Activated T-cell treated with anti-CD3 and anti-CD28 coated beads, Interleukin-2, amount 50 U/mL, for 1 hour (primary cell): ENCODE results near the gene PHF1.
"Not testable (repeated sequence)": the region's sequence is repeated elsewhere in the genome, so short reads cannot be mapped to it uniquely, and the experiment has no call there.

Experiments used
- DNase-seq: peaks from one replicate; pipeline ENCODE4 v3.0.0-alpha.2; 2020

The PHF1 gene

GRCh38 chr6:33391922-33392594, 18.8 kb upstream of the PHF1 start:
- no peak for DNase-seq

- DNase-seq: no peak
Observed at GRCh38 chr6:33392595-33392948, 18.2 kb upstream of the PHF1 start.

- no peak for DNase-seq
Observed at GRCh38 chr6:33392979-33393378, 17.8 kb upstream of the PHF1 start.

DNA sequence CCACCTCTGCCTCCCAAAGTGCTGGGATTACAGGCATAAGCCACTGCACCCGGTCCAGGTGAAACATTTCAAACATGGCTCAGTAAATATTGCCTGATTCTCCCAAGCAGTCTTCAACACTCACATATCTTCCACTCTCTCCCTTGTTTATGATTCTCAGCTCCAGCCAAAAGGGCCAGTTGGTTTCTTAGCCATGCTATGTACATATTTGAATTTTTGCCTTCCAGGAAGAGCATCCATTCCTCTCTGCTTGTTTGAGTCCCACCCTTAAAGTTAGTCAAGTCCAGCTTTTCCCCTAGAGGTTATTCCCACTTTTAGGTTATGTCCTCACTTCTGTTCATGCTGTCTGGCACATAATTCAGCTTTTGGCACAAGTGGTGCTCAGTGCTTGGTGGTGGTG, 13.3 kb upstream of the PHF1 start:
- no peak for DNase-seq

DNA sequence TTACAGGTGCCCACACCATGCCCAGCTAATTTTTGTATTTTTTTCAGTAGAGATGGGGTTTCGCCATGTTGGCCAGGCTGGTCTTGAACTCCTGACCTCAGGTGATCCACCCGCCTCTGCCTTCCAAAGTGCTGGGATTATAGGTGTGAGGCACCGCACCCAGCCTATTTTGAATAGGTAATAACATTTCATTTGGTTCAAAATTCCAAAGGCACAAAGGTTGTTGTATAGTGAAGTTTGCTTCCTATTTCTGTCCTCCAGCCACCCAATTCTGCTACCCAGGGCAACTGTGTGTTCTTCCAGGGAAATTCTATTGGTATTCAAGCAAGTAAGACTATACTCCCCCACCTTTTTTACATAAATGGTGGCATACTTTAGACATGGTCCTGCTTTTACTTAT, 12.2 kb upstream of the PHF1 start:
- DNase-seq: not testable (repeated sequence)

- not testable (repeated sequence) for DNase-seq
Observed at GRCh38 chr6:33399881-33400280, 10.9 kb upstream of the PHF1 start.

- DNase-seq: no peak
Observed at GRCh38 chr6:33404884-33405283, 5.9 kb upstream of the PHF1 start.

- no peak for DNase-seq
Observed at GRCh38 chr6:33405386-33405940, 5.4 kb upstream of the PHF1 start.

DNA sequence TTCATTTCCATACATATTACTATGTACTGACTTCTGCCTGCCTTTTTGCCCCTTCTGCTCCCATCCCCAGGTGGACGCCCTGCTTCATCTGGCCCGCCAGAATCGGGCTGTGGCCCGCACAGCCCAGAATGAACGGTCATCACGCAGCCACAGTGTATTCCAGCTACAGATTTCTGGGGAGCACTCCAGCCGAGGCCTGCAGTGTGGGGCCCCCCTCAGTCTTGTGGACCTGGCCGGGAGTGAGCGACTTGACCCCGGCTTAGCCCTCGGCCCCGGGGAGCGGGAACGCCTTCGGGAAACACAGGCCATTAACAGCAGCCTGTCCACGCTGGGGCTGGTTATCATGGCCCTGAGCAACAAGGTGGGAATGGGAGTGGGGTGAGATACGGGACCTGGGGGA, 4.7 kb upstream of the PHF1 start:
- no peak for DNase-seq

GRCh38 chr6:33407132-33407718, 3.6 kb upstream of the PHF1 start:
- no peak for DNase-seq

DNA sequence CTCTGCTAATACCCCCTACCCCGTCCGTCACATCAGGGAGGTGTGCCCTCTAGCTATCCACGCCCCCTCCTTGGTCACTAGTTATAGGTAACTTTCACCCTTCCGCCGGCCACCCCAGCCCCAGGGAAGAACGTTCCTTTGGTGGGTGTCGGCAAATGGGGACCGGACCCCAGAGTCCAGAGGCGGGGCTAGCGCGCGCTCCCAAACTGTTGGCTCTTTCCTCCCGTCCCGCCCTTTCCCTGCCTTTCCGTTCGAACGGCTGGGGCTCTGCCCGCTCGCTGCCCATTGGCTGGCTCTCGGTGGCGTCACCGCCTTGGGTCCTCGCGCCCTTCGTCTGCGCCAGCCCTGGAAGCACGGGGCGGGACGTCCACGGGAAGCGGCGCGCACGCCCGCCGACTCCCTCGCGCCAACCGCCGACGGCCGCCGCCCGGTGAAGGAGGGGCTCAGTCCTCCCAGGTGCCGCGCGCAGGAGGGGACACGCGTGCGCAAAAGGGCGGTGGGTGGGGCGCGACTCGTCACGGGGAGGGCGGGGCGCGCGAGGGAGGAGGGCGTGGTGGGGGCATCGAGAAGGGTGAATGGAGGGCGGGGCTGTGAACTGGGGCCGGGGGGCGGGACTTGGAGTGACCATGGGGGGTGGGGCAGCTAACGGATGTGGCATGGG, 634 bp upstream of the PHF1 start:
- DNase-seq: peak; percentile 98

DNA sequence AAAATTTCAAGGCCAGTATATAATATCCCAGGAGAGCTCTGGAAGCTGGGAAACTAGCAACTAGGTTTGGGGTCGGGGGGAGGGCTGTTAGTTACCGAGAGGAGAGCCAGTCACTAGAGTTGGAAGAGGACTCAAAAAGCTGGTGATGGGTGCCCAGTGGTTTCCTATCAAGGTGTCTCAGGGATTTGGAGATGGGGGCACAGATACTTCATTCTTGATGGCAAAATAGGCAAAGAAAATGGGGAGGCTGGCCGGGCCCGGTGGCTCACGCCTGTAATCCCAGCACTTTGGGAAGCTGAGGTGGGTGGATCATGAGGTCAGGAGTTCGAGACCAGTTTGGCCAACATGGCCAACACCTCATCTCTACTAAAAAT, 805 bp downstream of the PHF1 start:
- DNase-seq: no peak

- DNase-seq: no peak
Observed at GRCh38 chr6:33412140-33413009, 1.6 kb downstream of the PHF1 start.

GRCh38 chr6:33413241-33414120, 2.7 kb downstream of the PHF1 start:
- no peak for DNase-seq

- DNase-seq: no peak
Observed at GRCh38 chr6:33414592-33415271, 3.9 kb downstream of the PHF1 start.

- no peak for DNase-seq
Observed at GRCh38 chr6:33415831-33416230, 5.0 kb downstream of the PHF1 start.

- DNase-seq: no peak
Observed at GRCh38 chr6:33416386-33417127, 5.7 kb downstream of the PHF1 start.

DNA sequence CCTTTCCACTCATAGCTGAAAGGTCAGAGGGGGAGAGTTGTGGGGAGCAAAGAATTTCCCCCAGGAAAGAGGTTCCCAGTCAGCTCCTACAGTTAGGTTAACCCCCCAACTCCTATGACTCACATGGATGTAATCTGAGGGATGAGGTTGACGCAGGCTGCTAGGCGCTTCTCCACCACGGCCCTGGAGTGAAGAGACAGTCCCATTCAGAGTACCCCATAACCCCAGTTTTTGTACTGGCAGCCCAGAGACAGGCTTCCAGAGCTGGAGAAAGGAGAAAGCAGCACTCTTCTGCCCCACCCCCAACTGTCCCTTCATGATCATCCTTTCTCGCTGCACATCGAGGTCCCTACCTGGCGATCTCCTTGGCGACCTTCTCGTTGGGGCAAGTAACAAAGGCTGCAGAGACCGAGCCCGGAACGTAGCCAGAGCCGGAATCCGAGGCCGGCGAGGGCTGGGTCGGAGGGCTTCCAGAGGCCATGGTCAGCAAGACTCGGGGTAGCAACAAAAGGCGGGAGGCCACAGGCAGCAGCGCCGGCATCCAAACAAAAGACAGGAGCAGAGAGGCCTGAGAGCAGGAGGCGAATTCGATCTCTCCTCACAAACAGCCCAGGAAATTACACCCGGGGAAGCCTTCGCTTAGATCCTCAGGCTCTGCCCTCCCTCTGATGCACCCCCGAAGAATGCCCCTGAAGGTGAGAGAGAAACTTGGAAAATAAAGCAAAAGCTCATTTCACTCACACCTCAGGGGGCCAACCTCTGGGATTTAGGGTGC, 6.5 kb downstream of the PHF1 start:
- no peak for DNase-seq

DNA sequence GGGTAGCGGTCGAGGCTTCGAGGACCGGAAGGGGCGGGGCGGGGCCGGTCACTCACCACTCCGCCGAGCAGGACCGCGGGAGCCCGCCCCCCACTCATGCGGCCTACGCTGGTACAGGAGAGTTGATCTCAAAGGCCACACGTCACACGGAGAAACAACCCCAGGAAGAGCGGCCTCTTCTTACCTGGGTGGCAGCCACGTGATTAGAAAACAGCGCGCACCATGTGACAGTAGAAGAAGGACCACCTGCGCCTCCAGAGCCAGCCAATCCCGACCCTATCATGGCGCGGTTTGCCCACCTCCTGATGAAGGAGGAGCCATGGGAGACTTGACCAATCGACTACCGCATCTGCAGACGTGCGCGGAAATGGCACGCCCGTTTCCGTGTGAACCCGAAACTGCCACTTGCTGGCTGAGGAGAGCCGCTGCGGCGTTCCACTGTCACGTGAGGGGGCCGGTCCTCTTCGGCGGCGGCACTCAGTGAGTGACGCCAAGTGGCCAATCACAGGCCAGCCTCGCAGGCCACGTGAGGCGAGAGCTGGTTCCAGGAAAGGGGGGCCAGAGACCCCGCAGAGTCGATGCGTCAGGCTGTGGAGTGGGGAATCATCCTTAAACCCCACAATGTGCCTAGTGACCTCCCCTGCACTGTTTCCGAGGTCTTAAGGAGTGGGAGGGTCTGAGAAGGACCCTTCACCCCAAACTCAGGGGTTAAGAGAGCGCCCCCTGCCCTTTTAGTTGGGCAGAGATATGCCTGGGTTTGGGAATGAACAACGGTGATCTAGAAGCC, 7.3 kb downstream of the PHF1 start, which contains the start of gene CUTA:
CUTA (minus strand) TSS at position 205 of the 787 bp plus-strand sequence; CDS start at position 98, 107 bp downstream.
- DNase-seq: peak; percentile 97
